Stimulated activated CD8-positive, alpha-beta memory T cell treated with anti-CD3 and anti-CD28 coated beads, Interleukin-12 subunit alpha, Interleukin-12 subunit beta, amount 100 ng/mL, for 24 hours (primary cell): ENCODE results near the gene CHID1.

Experiments used
- DNase-seq: peaks from one replicate; pipeline ENCODE4 v3.0.0-alpha.2; 2020; ENCODE audit errors: extremely low read depth

Gene CHID1

DNA sequence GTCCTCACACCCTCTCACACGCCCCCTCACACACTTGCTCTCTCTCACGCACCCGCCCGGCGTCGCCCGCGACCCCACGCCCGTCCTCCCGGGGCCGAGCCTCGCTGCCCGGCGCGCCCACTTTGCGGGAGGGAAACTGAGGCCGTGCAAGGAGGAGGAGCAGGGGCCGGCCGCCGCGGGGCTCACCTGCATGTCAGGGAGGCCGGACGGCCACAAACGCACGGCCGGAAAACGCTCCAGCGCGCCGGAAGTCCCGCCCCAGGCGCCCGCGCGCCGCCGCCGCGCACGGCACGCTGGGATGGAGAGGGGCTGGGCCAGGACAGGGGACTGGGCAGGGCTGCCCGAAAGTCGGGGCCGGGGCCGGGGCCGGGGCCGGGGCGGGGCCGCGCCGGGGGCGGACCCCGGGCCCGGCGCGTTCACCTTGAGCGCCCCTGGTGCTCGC, at the start of gene CHID1:
Gene CHID1 (minus strand): TSS at position 222 of the 442 bp plus-strand sequence. CDS start 5,994 bp downstream, outside the sequence.
- DNase-seq: peak; percentile 68

DNA sequence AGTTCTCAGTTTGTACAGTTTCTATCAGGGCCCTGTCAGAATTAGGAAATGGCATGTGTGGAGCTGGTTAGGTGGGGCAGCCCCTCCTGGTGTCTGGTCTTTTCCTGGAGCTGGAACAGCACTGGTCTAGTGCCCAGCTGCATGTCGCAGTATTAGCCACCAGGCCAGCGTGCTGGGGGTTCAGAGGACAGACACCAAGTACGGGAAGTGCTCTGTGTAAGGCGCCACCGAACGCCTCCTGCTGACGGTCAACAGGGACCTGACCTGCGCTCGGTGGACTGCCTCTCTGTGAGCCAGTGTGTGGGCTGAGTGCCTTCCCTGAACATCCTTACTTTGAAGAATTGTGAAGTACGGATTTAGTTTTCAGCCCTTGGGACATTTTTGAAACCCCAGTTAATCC, 49.0 kb upstream of the CHID1 start:
- no peak for DNase-seq

DNA sequence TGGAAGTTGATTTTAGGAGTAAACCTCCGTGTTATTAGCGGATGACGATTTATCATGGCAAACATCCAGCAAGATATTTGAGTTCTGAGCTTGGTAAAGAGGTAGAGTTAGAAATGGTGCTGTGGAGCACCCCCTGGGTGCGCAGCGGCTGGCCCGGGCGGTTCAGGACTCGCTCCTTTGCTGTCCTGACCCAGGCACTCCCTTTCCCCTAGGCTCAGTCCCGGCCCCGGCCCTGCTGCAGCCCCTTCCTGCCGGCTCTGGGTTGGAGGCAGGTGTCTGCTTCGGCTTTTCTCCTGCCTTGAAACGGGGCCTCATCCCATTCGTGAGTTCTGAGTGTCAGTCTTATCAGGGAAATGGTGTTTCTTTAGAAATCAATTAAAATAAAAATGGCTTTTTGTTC, 48.4 kb upstream of the CHID1 start:
- DNase-seq: no peak

DNA sequence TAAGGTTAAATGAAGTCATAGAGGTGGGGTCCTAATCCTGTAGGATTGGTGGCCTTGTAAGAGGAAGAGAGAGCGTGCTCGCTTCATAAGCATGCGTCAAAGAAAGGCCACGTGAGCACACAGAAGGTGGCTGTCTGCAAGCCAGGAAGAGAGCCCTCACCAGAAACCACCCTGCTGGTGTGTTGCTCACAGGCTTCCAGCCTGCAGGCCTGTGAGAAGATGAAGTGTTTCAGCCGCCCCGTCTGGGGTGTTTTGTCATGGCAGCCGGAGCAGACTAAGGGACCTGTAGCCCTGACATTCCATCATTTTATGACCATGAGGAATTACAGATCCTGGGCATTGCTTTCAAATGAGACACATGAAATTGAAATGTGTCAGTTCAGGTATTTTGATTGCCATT, 47.5 kb upstream of the CHID1 start:
- no peak for DNase-seq

DNA sequence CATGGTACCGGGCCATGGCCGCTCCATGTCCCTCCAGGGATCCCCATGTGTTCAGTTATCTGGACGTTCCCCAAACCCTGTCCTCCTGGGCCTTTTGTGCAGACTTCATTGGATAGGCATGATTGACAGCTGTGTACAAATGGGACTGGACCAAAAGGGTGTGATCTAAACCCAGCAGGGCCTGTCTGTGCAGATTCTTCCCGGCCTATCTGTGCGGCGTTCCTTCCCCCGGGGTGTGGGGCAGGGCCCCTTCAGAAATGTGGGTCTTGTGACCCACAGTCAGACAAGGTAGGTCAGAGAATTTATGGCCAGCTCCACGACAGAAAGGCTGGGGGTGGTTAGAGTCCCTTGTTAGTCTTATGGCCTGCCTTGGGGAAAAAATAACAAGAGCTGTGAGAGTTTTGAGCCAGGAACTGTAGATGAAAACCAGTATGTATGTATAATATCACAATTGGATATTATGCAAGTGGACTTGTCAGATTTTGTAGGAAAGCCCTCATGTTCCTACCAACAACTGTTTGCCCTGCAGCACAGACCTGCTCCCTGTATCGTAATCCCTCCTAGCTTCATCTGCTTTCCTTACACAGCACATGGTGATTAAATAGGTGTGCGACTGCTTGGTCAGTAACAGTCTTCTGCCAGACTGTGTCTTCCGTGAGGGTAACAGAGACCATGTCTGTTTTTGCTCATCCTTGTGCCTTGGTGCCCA, 46.8 kb upstream of the CHID1 start:
- no peak for DNase-seq

DNA sequence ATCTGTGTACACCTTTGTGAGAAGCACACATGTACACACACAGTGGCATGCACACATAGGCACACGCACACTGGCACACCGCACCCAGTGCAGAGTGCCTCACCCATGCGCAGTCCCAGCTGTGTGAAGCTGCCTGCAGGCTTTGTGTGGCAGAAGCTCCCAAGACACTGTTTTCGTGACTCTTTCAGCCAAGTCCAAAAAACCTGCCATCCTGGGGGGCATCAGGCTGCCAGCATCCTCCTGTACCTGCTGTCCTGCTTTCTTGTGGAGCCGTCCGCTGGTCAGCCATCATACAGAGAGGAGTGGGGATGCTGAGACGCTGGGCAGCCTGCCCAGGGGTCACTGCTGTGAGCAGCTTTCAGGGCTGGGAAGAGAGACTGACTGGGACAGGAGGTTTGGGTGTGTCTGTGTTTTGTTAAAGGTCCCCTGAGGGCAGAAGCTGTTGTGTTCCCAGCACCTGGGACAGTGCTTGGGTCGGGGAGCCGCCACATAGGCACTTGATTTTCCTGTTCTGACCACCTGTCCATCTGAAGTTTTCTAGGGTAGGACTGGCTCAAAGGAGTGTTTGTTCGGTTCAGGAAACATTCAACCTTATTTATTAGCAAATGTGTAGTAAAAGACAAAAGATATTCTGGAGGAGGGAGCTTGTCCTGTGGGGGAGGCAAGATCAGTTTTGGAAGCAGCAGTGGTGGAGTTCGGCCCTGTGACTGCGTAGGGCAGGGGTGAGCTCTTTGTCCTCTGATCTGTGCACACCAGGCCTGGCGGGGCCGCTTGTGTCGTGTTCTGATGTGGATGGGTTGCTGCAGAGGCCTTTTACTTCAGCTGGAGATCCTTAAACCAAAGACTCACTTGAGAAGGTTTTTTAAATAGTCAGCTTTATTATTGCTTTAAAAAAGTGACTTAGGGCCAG, 44.8 kb upstream of the CHID1 start:
- no peak for DNase-seq

DNA sequence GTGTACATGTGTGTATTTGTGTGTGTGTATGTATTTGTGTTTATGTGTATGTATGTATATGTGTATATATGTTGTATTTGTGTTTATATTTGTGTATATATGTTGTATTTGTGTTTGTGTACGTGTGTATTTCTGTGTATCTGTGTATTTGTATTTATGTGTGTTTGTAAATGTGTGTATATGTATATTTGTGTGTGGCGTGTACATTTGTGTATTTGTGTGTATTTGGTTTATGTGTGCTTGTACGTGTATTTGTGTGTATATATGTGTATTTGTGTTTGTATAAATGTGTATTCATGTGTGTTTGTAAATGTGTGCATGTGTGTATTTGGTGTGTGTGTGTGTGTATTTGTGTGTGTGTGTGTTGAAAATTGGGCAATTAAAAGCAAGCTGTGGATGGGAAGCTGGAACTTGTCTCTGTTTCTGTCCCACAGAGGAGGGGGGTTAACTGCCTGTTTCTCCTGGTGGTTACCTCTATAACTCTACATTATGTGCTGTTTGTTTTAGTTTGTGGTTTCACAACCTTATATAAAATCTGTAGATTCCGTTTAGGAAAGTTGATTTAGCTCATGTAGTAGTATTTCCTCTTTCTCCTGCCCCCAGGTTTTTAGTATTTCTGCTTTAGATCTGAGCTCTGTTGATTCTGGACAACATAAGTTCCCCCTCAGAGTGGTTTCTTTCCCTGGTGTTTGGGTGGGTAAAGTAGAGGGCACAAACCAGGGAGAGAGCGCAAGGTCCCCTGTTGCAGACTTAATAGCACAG, 44.0 kb upstream of the CHID1 start:
- no peak for DNase-seq

DNA sequence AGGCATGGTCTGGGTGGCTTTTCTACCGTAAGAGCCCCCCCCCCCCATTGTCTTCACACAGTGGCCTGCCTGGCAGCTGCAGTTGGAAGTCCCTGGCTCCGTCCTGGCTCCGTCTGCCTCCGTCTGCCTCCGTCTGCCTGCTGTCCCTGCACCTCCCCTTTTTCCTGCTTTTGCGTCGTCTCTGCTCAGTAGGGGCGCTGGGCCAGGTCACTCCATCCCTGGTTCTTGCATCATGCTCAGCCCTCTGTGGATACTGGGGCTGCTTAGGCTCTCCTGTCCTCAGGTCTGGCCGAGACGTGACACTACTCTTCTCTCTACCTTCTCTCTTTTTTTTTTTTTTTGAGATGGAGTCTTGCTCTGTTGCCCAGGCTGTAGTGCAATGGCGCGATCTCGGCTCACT, 42.9 kb upstream of the CHID1 start:
- no peak for DNase-seq

DNA sequence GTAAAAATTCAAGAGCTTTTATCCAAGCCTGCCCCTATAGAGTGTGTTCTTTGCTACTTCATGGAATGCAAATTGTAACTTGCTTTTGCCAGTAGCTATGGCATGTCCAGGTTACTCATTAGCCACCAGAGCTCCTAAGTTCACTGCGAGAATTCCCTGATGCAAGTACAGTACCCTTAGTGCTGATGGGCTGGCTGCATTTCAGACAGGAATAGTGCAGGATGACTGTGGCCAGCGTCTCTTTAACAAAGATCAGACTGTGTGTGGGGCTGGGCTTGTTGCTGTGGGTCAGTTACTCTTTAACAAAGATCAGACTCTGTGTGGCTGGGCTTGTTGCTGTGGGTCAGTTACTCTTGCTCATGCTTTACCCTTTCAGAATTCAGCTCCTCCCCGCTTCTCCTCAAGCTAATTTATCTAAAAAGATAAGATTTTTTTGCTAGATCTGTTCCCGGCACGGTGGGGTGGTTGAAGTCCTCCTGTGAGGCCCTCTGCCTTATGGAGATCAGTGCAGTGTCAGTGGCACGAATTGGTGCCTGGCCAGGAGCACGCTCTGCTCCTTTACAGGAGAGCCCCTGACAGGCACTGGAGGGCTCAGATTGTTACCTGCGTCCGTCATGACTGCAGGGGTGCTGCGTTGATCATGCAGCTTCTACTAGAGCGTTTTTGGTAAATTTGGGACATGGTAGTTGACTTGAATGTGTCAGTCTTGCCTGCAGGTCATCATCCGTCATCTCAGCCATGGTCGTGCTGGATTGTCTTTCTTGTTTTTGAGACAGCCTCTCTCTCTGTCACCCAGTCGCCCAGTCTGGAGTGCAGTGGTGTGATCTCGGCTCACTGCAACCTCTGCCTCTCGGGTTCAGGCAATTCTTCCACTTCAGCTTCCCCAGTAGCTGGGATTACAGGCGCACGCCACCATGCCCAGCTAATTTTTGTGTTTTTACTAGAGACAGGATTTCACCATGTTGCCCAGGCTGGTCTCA, 42.1 kb upstream of the CHID1 start:
- no peak for DNase-seq

DNA sequence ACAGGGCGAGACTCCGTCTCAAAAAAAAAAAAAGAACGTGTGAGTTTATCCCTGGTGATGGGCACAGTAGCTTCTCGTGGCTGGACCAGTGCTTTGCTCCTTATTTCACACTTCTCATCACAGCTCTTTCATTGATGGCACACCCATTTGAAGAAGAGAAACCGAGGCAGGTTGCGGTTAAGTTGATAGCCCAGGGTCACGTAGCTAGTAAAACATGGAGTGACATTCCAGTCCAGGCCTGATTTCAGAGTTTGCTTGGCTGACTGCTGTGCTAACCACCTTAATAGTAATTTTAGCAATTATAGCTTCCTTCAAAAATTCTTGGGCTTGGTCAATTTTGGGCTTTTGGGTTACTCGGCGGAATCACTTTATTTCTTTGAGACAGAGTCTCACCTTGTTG, 40.9 kb upstream of the CHID1 start:
- DNase-seq: no peak

DNA sequence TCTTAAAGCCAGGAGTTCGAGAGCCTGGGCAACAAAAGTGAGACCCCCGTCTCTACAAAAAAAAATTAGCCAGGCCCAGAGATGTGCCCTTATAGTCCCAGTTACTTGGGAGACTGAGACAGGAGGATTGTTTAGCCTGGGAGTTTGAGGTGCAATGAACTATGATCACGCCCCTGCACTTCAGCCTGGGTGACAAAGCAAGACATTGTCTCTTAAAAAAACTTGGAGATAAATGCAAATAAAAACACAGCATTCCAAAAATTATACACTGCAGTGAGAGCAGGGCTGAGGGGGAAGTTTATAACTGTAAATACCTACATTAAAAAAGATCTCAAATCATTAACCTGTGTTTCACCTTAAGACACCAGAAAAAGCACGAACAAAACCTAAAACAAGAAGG, 37.1 kb upstream of the CHID1 start:
- no peak for DNase-seq

DNA sequence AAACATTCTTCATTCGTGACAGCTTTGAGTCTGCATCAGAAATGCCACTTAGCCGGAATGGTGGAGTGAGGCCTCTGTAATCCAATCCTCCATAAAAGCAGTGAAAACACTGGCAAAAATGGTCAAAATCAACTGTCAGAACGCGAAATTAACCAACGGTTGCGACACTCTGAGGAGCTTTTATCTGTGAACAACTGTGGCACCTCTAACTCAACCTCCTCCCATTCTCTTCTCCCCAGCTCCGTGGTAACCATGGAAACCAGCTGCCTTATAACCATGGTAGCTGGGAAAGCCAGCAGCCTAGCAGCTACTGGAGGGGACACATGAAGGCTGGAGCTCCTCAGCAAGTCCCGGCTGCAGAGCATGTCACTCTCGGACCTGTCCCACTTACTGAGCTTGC, 35.4 kb upstream of the CHID1 start:
- no peak for DNase-seq

DNA sequence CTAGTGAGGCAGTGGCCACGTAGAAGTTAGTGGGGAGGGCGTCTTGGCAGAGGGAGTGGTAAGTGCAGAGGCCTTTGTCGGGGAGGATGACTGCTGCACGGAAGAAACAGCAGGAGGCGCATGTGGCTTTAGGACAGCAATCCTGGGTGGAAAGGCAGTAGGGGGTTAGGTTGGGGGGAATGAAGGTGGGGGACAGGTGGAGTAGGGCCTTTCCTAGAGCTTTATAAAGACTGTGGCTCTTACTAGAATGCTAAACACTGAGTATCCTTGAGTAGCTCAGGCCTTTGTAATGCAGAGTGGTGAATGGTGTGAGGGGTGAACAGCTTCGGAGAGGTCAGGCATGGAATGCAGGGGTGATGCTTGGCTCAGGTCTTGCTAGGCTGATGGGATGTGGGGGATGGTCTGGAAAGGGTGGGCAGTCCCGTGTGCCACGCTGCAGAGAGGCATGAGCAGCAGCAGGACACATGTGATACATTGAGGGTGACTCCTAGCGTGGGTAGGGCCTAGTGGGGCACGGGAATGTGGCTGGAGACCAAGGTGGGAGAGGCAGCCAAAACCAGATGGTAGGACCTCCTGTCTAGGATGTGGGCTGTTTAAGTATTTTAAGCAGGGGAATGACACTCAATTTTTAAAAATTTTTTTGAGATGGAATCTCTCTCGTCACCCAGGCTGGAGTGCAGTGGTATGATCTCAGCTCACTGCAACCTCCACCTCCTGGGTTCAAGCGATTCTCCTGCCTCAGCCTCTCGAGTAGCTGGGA, 34.3 kb upstream of the CHID1 start:
- no peak for DNase-seq

DNA sequence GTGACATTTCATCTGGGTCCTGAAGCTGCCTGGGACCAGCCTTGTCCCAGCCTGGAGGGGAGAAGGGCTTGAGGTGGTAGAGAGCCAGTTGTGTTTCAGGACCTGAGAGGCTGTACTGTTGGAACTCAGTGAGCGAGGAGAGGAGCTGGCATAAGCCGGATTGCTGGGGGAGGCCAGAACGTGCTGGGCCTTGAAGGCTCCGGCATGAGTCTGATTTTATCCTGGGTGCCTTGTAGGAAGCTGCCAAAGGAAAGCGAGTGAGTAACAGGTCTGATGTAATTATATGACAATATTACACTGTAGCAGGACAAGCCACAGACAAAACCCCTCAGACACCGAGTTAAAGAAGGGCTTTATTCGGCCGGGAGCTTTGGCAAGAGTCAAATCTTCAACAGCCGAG, 32.2 kb upstream of the CHID1 start:
- DNase-seq: no peak

DNA sequence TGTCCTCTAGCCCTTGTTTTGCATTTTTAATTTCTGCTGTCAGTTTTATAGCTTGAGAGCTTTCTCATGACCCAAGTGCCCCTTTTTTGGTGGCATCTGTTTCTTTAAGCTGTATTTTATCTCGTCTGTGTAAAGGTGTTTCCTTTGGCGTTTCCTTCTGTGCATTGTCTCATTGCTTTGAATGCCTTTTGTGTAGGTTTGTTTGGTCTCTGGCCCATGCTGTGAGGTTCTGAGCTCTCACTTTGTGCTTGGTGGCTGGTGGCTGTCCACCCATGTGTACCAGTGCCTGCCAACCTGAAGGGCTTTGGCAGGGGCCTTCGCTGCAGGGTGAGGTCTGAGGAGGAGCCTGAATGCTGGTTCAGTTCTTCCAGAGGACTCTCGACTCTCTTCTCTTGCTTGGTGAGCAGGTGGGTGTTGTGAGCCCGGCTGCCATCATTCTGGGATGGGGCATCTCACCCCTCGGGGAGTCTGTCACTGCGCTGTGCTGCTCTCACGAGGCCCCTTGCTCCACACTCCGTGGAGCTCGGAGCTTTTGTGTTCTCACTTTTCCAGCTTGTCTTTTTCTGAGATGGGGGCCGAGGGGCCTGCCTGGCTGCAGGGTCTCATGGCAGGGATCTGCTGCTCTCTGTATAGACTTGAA, 30.0 kb upstream of the CHID1 start:
- DNase-seq: no peak

DNA sequence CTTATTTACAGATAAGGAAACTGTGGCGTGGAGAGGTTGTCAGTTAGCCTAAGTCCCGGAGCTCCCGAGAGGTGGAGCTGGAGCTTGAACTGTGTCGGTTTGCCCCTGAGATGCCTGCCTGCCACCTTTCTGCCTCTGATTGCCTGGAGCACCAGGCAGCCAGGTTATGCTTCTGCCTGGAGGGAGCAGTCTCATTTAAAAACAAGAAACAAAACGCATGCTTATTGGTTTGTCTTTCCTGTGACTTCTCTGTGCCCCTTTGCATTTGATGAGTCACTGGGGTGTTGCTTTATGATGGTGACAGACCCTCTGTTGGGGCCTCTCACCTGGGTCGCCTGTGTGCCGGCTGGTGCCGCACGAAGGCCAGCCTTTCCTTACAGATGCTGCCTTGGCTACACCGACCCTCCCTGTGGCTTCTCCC, 27.2 kb upstream of the CHID1 start:
- no peak for DNase-seq

DNA sequence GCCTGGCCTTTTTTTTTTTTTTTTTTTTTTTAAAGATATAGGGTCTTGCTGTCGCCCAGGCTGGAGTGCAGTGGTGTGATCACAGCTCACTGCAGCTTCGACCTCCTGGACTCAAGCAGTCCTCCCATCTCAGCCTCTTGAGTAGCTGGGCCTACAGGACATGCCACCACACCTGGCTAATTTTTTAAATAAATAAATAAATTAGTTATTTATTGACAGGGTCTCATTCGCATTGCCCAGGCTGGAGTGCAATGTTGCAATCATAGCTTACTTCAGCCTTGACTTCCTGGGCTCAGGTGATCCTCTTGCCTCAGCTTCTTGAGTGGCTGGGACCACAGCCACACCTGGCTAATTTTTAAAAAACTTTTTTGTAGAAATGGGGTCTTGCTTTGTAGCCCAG, 25.6 kb upstream of the CHID1 start:
- no peak for DNase-seq

DNA sequence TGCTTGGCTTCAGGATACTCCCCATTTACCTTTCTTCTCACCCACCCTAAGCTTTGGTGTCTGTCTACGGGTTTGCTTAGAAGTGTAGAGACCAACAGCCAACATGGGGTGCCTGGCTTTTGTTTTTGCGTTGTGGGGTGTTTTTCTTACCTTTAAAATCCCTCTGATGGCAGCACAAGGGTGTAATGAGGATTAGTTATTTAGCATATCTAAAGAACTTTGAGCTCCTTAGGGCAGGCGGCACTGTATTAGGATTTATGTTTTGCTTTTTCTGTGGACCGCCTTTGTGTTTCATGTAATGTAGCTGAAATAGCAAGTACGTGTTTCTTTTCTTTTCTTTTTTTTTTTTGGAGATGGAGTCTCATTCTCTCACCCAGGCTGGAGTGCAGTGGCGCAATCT, 23.9 kb upstream of the CHID1 start:
- no peak for DNase-seq

DNA sequence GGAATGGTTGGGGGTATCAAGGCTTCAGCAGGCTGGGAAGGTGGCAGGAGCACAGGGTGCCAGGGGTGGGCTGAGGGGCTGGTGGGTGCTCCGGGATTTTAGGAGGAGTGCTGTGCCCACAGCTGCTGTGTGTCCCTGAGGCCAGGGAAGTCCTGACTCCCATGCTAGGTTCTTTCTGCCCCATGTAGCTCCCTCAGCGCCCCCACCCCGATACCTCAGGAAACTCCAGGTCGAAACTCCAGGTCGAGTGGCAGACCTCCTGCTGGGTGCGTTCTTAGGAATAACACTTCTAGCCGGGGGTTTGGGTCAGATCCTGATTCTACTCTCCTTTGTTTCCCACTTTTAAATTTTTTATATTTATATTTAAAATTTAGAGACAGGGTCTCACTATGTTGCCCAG, 23.3 kb upstream of the CHID1 start:
- DNase-seq: no peak
